GM19239 (cell line): Measurements from ENCODE around the gene GPR158.

Source experiments
- DNase-seq: peaks from one replicate; pipeline ENCODE4 v3.0.0; 2011; ENCODE audit warnings: low spot score; ENCODE audit not compliant: insufficient read length
- FAIRE-seq: peaks from 2 replicates; lab custom pipeline; 2011; peaks lifted over from hg19 to GRCh38; lab: Jason Lieb, UNC

GPR158 gene

DNA sequence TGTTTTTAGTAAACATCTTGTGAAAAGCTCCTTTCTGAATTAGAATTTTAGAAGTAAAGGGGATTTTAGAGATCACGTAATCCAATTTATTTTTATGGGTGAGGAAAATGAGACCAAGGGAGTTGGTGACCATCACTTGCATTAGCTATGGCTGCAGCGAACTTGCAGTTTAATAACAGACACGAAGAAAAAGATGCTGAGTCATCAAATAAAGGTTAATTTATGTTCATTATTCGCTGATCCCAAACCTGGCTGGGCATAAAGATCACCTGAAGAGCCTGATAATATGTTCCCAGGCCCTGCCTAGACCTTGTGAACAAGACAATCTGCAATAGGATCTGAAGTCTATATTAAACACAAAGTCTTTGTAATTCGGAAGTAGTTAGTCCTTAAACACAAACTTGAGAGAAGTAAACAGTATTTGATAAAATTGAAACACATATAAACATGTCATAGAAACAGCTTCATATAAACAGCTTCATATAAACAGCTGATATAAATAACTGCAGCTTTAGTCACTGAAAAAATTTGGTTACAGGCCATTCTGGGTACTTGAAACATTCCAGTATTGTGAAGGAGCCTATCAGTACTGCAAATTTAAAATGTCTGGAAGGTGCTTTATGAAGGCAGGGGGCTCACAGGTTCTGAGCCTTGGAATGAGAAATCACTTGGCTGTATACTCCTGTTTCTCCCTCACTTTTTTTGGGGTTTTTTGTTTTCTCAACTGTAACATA lies 16.5 kb downstream of the GPR158 start:
- no peak for FAIRE-seq
- DNase-seq, result no peak

DNA sequence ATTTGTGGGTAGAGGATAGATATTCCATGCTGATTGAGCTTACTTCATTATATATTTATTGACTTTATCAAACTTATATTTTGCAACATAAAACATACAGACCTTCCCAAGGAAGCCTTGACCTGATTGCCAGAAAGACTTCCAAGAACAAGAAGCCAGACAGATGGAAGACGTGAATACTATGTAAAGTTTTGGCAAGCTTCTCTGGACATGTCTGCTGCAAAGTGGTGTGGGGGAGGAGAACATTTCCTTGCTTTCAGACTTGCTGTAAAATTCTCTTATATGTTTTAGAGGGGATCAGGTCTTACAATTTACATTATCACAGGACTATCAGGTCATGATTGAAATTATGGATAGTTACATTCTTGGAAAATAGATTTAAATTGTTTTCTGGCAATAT lies 23.4 kb downstream of the GPR158 start:
- no peak for DNase-seq
- FAIRE-seq, result no peak

DNA sequence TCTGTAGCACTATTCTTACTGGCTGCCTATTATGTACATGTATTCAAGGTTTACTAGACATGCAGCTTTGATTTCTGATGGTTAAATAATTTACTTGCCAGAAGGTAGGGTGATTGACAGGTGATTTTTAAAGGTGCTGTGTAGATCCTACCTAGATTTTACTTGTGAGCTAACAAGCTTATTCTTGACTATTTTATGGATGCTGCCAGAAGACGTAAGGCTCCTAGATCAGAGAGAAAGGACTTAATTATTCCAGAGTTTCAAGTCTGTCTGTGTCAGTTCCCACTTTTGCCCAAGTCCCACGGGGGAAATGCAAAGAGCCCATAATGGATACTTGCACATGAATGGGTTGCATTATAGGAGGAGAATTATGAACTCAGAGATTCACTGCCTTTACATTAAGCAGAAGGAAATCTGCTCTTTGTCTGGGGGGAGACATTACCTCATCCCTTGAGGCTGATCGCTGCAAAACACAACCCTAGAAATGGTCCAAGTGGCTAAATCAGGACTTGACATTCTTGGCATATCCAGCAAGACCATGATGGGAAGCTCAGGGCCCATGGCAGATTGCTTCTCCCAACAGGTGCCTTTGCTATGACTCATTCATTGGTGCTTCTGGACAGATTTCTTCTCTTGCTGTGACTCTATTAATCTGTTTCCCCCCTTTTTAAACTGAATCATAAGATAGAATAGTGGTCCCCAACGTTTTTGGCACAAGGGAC lies 32.1 kb downstream of the GPR158 start:
- FAIRE-seq (no peak), DNase-seq (no peak)

DNA sequence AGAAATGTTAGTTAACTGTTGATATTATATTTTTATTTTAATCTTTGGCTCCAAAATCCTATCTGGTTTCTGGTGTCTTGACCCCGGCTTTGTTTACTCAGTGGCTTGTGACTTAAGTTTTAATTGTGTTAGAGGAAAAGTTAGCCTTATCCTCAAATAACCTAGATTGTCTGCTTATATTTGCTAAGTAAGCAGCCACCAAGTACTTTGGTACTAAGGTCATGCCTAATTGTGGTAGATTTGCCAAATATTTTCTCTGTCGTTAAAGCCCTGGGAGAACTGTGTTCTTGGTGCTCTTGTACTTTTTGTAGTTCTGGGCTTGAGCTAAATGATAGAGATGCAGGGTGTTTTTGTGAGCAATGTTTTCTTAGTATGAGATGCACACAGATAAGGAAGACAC lies 34.8 kb downstream of the GPR158 start:
- FAIRE-seq (no peak), DNase-seq (no peak)

DNA sequence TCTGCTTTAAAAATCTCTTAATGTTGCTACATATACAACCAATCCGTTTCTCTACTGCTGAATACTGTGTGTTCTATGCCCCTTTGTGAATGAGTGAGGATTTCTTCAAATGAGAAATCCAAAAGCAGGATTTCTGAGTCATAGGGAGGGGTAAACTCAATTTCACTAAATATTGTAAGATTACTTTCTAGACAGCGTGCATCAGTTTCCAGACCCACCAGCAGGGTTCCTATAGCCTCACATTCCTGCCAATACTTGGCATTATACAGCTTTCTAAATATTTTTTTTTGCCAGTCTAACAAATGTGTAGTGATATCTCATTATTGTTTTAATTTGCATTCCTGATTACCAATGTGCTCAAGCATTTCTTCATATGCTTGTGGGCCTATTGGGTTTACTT lies 35.5 kb downstream of the GPR158 start:
- DNase-seq (no peak), FAIRE-seq (no peak)

DNA sequence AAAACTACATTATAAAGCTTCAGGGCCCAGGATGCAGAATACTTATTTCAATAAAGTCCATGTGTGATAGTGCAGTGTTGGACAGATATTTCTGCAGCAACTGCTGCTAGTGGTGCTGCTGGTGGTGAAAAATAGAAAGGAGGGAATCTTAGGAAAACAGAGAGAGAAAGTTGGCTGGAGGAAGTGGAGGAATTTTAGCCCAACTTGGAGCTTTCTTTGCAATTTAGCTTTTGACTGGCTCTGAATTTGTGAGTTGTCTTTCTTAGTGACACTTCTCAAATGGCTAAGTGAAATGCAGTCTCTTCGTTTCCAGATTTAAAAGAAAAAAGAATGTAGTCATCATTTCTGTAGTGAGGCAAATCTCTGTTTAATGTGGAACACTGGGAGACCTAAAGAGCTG lies 45.4 kb downstream of the GPR158 start:
- DNase-seq, result no peak
- FAIRE-seq, result no peak

DNA sequence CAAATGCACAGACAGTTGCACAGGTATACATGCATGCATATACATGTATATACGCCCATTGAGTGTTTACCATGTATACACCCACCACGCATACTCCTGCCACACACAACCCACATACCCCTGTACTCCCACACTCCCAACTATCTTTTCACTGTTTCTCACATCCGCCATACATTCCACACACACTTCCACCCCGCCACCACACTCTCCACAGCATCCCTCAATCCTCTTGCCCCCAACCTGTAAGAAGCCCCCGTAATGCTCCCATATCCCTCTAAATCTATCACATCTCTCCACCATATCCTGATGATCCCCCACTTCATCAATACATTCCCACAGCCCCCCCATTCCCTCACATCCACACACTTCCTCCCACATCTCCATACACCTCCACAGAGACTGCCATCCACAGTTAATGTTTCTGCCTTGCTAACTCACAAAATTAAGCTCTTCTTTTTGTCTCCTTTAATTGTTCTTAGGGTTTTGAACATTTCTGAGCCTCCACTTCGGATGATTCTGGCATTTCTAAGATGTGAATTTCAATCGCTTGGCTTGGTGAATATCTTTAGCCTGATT lies 47.4 kb downstream of the GPR158 start:
- DNase-seq (no peak), FAIRE-seq (no peak)

DNA sequence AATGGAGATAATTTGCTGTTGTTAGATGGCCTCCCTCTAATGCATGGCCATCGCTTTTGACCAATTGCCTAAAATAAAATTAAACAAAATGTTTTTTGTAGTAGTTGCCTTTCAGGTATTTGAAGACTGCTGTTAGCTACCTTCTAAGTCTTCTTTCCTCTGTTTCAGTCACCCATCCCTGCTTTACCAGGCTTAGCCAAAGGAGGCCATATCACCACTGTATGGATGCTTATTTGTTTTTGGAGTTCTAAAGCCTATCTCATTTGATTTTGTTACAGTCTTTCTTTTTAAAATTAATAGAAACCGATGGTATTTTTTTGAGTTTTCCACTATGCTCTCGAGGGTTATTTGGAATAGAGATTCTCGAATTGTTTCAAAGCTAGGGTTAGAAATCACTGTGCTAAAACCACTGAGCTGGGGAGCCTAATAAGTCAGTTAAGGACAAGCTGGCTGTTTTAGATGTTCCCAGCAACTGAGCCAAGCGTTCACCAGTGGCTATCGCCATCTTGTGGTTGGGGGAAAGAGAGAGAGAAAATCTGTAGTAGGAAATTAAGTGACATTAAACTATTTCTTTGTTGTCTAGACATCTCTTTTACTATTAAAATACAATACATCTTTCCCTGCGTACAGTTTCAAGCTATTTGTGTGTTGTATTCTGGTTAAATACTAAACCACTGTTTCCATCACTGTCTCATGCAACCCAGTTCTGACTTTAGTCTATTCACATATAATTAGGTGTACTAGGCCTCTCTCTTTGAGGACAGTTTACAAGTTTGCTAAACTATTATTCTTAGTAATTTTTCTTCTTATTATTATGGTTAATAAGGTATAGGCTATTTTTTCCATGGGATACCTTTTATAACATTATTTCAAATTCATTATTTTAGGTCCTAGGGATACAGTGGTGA lies 52.2 kb downstream of the GPR158 start:
- no peak for DNase-seq

DNA sequence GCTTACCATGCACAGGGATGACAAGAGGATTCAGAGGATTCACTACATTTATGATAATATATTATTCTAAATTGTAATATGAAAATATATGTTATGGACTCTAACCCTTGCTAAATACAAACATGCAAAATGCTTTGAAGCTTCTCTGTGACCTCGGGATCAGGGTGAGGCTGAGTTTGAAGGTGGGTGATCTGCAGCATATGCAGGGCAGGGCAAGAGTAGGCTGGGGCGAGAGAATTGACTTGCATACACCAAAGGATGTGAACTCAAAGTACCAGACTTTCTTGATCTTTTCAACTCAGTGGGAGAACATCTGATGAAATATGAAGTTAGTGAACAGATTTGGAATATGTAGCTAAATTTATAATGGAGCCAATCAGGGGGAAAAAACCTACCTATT lies 57.0 kb downstream of the GPR158 start:
- no peak for FAIRE-seq
- no peak for DNase-seq

More for the DNA sequence above, 52.2 kb downstream of the GPR158 start:
- peak; percentile 33 for FAIRE-seq

DNA sequence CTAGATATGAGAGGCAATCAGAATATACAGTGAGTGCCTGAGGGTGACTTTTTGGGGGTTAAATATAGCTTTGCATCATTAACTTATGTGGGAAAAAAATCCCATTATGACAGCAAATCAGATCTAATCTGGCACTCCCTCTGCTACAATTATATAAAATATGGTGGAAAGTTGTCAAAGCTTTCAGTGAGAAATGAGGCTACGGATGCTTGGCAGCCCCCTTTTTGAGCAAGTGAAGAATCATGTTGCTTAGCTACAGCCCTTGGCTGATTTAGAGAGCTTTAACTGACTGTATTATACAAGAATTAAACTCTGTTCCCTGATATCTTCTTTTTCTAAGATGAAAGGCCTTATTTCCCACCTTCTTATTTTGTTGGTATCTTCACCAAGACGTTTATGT lies 57.4 kb downstream of the GPR158 start:
- FAIRE-seq (no peak), DNase-seq (no peak)

DNA sequence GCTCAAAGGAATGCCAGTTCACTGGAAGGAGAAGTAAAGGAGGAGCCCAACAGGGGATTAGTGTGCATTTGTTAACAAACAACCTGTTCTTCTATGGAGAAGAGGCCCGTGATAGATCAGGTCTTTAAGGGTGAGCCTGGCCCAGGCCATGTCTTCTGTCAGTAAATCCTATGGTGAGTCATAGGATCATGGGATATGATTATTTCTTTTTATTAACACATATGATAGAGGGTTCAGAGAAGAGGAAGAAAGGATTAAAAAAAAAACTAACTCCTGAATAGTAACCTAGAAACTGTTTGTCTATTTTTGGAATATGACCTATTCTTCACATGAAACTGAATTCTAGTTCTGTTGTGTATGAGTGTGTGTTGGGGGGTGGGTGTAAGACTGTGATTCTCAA lies 70.4 kb downstream of the GPR158 start:
- no peak for FAIRE-seq
- DNase-seq, result no peak

DNA sequence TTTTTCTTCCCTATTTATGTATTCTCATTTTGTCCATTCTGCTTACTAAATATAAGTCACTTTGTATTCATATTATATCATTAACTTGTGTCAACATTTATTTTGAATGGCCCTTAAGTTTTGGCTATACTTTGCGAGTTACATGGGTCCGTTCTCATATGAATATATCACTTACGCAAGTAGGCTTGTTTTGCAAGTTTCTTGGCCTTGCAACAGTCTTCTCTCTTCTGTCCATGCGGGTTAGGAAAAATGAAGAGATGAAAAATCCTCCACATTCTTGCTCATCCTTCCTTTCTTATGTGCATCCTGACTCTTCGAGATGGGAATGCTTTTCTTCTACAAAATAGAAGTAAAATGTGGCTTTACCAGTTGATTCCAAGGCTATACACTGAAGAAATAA lies 82.8 kb downstream of the GPR158 start:
- no peak for DNase-seq
- no peak for FAIRE-seq

DNA sequence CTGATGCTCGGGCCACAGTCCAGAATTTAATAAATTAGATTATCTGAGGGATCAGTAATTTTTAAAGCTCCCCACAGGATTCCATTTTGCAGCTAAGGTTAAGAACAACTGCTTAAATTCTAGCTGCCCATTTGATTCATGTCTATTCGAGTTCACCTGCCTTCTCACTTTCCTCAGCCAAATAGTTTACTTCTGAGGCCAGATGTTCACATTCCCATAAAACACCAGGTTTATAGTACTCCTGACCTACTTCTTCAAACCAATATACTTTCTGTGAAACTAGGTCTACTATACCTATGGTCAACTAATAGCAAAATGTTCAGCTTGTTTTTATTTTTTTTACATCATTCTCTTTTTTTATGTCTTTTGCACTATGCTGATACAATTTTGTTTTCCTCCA lies 86.3 kb downstream of the GPR158 start:
- FAIRE-seq, result no peak
- no peak for DNase-seq

DNA sequence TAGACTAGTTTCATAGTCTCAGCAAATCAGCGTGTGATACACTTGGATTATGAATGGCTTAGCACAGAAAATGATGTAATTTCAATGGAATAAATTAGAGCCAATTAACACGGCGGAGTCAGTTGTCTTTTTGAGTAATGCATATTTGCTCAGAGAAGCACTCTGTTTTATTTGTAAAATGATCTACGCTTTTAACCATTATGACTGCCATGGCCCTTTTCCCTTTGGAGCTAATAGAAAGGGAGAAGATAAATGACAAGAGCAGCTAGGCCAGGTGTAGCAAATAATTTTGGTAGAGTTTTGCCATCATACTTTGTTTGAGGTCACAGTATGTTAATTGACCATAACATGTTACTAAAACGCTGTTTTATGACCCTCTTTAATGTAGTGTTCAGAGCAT lies 86.8 kb downstream of the GPR158 start:
- FAIRE-seq (no peak), DNase-seq (no peak)

DNA sequence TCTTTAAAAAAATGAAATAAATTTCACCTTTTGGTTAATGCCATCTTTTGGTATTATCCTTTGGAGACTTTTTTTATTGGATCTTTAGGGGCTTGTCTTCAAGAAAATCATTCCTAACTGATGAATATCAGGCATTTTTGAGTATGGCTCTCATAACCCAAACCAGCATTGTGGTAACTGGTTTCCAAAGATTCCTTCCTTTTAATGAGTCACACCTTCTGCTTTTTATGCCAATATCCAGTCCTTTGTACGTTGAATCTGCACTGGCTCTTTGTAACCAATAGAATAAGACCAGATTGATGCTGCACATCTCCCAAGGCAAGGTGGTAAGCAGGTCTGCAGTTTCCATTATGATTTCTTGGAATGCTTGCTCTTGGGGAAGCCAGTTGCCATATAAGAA lies 89.1 kb downstream of the GPR158 start:
- FAIRE-seq (no peak), DNase-seq (no peak)

DNA sequence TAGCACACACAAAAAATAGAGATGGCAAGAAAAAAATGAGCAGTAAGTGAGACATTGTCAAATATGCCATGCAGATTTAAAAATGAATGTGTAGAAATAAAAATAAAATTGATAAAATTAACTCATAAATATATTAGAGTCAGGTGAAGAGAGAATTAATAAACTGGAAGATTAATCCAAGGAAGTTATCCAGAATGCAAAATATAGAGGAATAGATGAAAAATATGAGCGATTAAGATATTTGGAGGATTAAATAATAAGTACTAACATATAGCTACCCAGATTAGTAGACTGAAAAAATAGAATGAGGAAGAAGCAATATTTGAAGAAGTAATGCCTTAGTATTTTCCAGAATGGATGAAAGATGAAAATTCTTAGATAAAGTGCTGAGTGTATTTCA lies 103.4 kb downstream of the GPR158 start:
- FAIRE-seq, result no peak
- no peak for DNase-seq

DNA sequence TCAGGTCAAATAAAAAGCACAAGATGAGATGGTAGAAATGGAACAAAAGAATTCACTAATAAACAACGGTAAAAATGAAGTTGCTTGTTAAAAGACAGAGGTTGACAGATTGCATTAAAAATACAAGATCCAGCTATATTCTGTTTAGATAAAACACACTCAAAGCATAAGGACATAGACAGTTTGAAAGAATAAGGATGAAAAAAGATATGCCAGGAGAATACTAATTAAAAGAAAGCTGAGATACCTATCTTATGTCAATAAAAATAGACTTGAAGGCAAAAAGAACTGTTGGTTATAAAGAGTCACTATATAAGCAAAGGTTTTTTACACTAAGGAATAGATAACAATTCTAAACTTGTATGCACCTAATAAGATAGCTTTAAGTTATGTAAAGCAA lies 105.3 kb downstream of the GPR158 start:
- DNase-seq (no peak), FAIRE-seq (no peak)

DNA sequence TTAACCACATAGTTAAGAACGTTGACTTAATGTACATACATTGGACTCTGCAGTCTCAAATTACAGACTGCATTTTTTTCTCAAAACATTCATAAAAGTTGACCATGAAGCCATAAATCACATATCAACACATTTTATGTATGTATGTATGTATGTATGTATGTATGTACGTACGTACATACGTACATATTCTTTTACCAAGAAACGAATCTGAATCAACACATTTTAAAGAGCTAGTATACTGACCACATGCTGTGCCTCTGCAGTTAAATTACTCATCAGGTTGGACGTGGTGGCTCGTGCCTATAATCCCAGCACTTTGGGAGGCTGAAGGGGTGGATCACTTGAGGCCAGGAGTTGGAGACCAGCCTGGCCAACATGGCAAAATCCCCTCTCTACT lies 105.8 kb downstream of the GPR158 start:
- FAIRE-seq, result no peak
- DNase-seq, result no peak

DNA sequence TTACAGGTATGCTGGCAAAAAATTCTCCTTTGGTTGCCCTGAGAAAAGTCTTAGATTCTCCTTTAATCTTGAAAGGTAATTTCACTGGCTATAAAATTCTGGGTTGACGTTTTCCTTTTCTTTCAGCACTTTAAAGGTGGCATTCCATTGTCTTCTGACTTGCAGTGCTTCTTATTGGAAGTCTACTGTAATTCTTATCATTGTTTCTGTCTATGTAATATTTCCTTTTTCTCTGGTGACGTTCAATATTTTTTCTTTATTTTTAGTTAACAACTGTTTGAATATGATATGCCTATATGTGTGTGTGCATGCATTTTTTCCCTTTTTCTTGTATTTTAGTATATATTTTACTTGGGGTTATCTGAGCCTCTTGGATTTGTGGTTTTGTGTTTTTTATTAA lies 111.0 kb downstream of the GPR158 start:
- no peak for FAIRE-seq
- no peak for DNase-seq

DNA sequence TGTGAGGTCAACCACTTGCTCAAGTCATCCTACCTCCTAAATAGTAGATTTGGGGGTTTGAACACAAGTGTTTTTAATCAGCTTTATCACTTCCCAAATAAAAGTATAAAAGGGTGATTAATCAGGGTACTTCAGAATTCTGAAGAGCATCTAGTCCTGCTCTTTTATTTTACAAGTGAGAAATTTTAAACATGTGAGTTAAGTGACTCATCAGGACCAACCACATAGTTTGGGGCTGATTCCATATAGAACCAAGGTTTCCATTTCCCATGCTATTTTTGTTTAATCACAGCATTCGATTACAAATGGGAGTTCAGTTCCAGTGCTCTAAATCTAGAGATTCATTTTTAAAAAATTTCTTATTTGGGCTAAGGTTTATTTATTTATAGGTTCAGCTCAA lies 113.4 kb downstream of the GPR158 start:
- FAIRE-seq (no peak), DNase-seq (no peak)
